ENCODE data around the gene NFE2L1. TPM values are rescaled to one million over a fixed set of nuclear protein-coding genes. Genes with fewer than 3 reads are reported as not detected.
A peak's percentile ranks its signal among the peaks of the same experiment; 100 is the strongest.

NFE2L1 gene
- total and polyA plus RNA-seq, 2 of the 8 experiments (the other 6 are each of a cell fraction or from before 2014, with no cell fraction given) = 140 to 143 TPM

GRCh38 chr17:48107137-48108055 is 59.2 kb downstream of the NFE2L1 start, which contains the start of gene SNX11 (continued):
- TF ChIP-seq CTBP2 (IDR thresholded peaks at IDR 0.05; ENCODE audit: borderline replicate concordance, insufficient read depth, insufficient read length, low read length) (no peak), BACH1 (IDR thresholded peaks at IDR 0.05; ENCODE audit: low read length) (peak; percentile 48; the same call in 1 of the 2 replicates), CBX5 (IDR thresholded peaks at IDR 0.05; ENCODE audit: low read depth, low read length) (no peak), SP1 (IDR thresholded peaks at IDR 0.05; ENCODE audit: low read depth, low read length) (peak; percentile 86; the same call in 1 of the 2 replicates), KDM5A (IDR thresholded peaks at IDR 0.05; ENCODE audit: low read length) (no peak), POU5F1 (IDR thresholded peaks at IDR 0.05; ENCODE audit: low read depth, low read length) (no peak), SAP30 (IDR thresholded peaks at IDR 0.05; ENCODE audit: insufficient read depth, insufficient replicate concordance, low read length) (no peak), TEAD4 (IDR thresholded peaks at IDR 0.05; ENCODE audit: low read depth, low read length) (peak; percentile 42; the same call in 1 of the 2 replicates), RBBP5 (IDR thresholded peaks at IDR 0.05; ENCODE audit: borderline replicate concordance, low read depth, low read length) (peak; percentile 33; the same call in 1 of the 2 replicates), POLR2AphosphoS5 (IDR thresholded peaks at IDR 0.05; ENCODE audit: low read depth, low read length) (peak; percentile 45), CEBPB (IDR thresholded peaks at IDR 0.05; ENCODE audit: low read depth, low read length) (no peak), HDAC6 (IDR thresholded peaks at IDR 0.05; ENCODE audit: low read depth, low read length) (no peak), JUND (IDR thresholded peaks at IDR 0.05; ENCODE audit: low read length) (no peak), TAF7 (optimal IDR thresholded peaks at IDR 0.05; ENCODE audit: borderline replicate concordance, low read depth, low read length) (no peak), TCF12 (IDR thresholded peaks at IDR 0.05; ENCODE audit: low read depth, low read length) (no peak), RFX5 (IDR thresholded peaks at IDR 0.05; ENCODE audit: borderline replicate concordance, low read depth, low read length) (no peak), SRF (IDR thresholded peaks at IDR 0.05; ENCODE audit: low read depth, low read length) (no peak), CHD2 (IDR thresholded peaks at IDR 0.05; ENCODE audit: low read length) (peak; percentile 73), KDM4A (IDR thresholded peaks at IDR 0.05; ENCODE audit: low read depth, low read length, severe bottlenecking) (peak; percentile 65), MAFK (IDR thresholded peaks at IDR 0.05; ENCODE audit: low read depth, low read length) (no peak), TAF1 (IDR thresholded peaks at IDR 0.05; ENCODE audit: low read depth, low read length) (peak; percentile 74; the same call in 1 of the 2 replicates), ZNF274 (IDR thresholded peaks at IDR 0.05; ENCODE audit: borderline replicate concordance, extremely low read depth, low read length) (no peak), BRCA1 (IDR thresholded peaks at IDR 0.05; ENCODE audit: low read depth, low read length) (peak; percentile 50; the same call in 1 of the 2 replicates), RXRA (IDR thresholded peaks at IDR 0.05; ENCODE audit: insufficient read depth, low read depth, low read length) (no peak), EZH2 (IDR thresholded peaks at IDR 0.05; ENCODE audit: low read depth, low read length, severe bottlenecking) (no peak)

Measured in H1 (cell line).